HG03097 (cell line): Measurements from ENCODE around the gene KRTAP10-11.
"Not testable (repeated sequence)": the region's sequence is repeated elsewhere in the genome, so short reads cannot be mapped to it uniquely, and the experiment has no call there.

ENCODE experiments used
- ATAC-seq: cut with Tn5 transposase; IDR thresholded peaks from one replicate; pipeline ENCODE4 v1.9.1; 2021; ENCODE audit not compliant: unreplicated experiment, low FRiP score

The KRTAP10-11 gene

DNA sequence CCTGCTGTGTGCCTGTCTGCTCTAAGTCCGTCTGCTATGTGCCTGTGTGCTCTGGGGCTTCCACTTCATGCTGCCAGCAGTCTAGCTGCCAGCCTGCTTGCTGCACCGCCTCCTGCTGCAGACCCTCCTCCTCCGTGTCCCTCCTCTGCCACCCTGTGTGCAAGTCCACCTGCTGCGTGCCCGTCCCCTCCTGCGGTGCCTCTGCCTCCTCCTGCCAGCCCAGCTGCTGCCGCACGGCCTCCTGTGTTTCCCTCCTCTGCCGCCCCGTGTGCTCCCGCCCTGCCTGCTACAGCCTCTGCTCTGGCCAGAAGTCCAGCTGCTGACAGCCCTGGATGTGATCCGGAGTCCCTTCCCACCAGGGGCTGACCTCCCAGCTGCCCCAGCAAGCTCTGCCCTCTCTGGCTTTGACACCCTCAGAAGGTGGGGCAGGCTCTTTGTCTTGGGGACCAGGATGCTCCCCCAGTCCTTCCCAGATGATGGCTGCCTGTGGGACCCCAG, 8.3 kb upstream of the KRTAP10-11 start:
- not testable (repeated sequence) for ATAC-seq

- ATAC-seq, result not testable (repeated sequence)
These were observed 7.5 kb upstream of the KRTAP10-11 start for GRCh38 chr21:44638506-44639330.

DNA sequence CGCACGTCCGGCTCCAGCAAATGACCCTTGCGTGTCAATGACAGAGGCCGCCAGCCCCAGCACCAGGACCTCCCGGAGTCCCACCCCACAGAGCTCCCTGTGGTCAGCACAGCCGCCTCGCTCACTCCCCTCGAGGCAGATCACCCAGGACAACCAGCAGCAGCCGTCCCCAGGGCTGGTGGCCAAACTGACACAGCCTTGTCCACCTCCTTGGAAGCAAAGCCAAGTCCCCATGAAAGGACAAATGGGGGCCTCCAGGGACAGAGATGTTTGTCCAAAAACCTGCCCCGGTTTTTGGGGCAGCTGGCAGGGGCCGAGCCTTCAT, 6.9 kb upstream of the KRTAP10-11 start:
- no peak for ATAC-seq

DNA sequence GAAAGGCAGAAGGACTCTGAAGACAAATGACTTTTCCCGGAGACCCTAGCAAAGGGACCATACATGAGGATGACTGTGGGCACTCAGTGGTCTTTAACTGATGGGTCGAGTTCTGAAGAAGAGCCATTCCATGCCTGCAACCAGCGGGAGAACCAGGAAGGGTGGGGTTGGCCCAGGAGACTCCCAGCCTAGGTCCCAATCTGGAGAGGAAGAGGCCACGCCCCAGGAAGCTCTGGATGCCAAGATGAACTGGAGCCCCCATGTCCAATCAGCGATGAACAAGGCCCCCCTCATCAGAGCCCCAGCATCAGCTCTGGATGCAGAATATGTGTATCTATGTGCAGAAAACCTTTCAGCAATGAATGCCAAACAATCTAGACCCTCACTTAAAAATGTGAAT, 5.5 kb upstream of the KRTAP10-11 start:
- ATAC-seq, result no peak

- ATAC-seq, result no peak
These were observed 2.4 kb upstream of the KRTAP10-11 start for GRCh38 chr21:44643741-44644310.

DNA sequence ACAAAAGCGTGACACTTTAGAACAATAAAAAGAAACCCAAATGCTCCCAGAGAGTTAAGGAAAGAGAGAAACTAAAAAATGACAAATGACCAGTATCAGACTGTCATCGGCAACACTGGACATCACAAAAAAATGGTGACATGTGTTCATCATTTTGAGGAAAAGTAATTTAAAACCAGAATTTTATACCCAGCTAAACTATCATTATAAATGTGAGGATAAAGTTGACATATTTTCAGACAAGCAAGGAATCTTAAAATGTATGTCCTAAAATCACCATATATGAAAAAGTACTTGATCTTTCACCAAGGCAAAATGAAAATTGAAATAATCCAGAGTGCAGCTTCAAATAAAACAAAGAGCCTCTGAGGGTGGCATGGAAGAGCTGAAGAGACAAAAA, 1.3 kb upstream of the KRTAP10-11 start:
- ATAC-seq, result no peak

DNA sequence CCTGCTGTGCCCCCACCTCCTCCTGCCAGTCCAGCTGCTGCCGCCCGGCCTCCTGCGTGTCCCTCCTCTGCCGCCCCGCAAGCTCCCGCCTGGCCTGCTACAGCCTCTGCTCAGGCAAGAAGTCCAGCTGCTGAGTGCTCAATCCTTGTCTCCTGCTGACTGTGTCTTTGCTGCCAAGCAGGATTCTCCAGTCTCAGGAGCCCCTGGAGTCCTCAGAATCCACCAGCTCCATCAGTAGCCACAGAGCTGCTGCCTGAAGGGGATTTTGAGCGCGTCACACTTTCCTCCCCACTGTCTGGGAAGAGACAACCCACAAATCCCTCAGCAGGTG, 973 bp downstream of the KRTAP10-11 start:
- no peak for ATAC-seq

DNA sequence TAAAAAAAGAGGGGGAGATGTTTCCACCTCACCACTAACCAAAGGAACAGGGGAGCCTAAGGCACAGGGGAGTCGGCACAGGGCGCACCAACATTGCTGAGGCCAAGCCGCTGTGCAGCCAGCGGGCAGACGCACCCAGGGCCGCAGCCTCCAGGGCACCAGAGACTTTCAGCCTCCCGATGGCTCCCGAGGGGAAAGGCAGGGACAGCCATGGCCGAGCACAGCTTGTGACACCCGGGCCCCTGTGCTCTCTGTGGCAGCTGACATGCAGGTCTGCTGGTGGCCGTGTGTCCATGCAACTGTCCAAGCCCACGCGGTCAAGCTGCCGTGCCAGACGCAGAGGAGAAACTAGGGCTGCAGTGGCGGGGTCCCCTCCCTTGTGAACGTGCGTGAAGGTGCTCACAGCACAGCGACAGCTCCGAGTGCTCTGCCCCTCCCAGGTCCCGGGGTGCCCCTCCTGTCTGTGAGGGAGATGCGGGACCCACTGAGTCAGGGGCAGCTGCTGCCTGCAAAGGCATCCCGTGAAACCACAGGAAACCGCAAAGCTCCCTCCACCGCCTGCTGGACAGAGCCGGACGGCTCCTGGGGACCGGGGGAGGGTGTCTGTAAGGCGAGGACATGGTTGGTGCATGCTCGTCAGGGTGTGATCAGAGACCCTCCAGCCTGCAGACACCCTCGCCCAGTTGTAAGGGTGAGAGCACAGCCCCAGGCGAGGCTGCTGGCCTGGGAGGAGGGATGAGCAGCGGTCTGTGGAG, 2.5 kb downstream of the KRTAP10-11 start:
- no peak for ATAC-seq

GRCh38 chr21:44649521-44650100, 3.4 kb downstream of the KRTAP10-11 start:
- ATAC-seq, result no peak

DNA sequence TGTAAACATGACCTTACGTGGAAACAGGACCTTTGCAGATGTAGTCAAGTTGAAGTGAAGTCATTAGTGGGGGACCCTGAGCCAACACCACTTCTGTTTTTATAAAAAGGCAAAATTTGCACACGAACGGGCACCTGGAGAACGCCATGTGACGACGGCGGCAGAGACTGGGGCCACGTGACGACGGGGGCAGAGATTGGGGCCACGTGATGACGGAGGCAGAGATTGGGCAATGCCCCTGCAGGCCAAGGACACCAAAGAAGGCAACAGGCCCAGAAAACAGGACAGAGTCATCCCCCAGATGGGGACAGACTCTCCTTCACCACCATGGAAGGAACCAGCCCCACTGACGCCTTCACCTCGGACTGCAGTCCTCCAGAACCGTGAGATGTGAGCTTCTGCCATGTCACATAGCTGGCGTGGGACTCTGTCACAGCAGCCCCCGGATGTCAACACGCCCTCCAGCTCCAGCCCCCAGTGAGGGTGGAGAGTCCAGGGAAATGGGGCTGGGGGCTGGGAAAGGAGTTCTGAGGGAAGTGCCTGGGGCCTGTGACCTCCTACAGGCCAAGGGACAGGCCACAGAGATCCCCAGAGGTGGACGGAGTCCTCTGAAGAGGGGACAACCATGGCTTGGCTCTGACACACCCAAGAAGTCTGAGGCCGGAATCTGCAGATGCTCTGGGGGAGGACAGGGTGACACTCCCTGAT, 4.2 kb downstream of the KRTAP10-11 start:
- ATAC-seq, result no peak

- ATAC-seq, result no peak
These were observed 4.9 kb downstream of the KRTAP10-11 start for GRCh38 chr21:44650973-44651675.

DNA sequence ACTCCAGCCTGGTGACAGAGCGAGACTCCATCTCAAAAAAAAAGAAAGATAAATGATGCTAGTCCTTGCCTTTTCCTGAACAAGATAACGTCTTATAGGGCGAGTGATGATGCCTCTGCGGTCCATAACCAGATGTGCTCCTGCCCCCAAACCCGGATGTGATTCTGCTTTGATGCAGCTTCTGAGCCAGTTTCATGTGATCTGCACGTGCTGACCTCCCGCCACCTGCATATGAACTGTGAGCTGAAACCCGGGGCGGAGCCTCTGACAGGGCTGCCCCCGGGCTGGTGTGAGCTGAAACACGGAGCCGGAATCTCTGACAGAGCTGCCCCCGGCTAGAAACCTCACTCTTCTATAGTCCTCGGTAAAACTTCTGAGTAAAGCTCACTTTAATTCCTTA, 6.9 kb downstream of the KRTAP10-11 start:
- ATAC-seq, result no peak

DNA sequence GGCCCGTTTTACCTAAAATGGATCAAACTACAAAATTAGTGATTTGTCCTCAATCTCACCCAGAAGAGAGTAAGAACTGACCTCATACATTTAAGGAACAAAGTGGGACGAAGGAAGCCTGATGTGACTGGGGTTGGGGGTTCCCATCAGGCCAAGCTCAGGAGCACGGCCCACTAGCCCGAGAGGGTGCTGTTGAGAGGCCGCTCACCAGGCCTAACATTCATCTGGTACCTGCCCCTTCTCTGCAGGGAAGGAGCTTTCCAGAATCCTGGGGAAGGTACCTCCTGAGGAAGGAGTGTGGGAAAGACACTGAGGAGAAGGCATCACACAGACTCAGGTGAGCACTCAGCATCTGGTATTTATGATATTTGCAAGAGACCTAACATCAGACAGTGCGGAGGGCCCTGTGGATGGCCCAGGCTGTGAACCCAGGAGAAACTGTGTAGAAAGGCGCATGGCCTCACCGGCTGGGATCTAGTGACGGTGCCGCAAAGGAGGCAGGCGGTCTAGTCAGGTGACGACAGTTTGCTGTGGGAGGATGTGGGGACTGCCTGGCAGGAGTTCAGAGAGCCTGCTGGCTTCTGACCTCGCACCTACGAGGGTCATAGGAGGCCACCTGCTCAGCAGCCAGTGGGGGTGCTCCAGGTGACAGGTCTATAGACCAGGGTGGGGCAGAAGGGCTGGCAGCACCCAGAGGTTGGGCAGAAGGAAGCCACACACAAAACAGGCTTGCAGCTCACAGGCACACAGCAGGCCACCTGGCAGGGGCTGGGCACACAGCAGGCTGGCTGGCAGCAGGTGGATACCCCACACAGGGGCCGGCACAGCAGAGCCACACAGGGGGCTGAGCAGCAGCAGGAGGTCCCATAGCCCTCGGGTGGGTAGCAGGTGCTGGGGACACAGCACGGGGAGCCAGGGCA, 7.7 kb downstream of the KRTAP10-11 start:
- no peak for ATAC-seq

- ATAC-seq, result no peak
These were observed 8.5 kb downstream of the KRTAP10-11 start, which contains the start of gene KRTAP12-4 for GRCh38 chr21:44654576-44655175. Gene KRTAP12-4, minus strand, starts transcription at chr21:44654659. Its CDS starts 45 bp downstream, at chr21:44654614.

GRCh38 chr21:44656868-44657267, 10.7 kb downstream of the KRTAP10-11 start:
- no peak for ATAC-seq

- no peak for ATAC-seq
These were observed 11.7 kb downstream of the KRTAP10-11 start, which contains the start of gene KRTAP12-3 for GRCh38 chr21:44657635-44658540. Gene KRTAP12-3, plus strand, starts transcription at chr21:44657932. Its CDS starts 48 bp downstream, at chr21:44657980.

DNA sequence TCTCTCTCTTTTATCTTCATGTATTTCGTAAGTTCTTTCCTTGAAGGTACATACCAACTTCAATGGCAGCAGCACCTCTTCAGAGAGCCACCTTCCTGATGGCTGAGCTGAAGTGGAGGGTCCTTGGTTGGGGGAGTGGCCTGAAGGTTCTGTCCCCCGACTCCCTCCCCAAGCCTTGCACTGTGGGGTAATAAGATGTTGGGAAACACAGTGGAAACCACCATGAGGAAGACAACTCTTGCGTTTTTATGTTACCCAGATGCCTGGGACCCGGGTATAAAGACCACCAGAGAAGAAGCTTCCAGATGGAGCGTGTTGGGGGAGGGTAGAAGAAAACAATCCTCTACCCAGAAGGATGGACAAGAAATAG, 12.3 kb downstream of the KRTAP10-11 start:
- ATAC-seq, result no peak
